Measurements from ENCODE around the gene CCDC195. TPM values are rescaled to one million over a fixed set of nuclear protein-coding genes. Genes with fewer than 3 reads are reported as not detected.

Gene CCDC195
- polyA plus RNA-seq (2013, experiment 1 of 2): not detected
- not detected for polyA plus RNA-seq (2013, experiment 2 of 2)

DNA sequence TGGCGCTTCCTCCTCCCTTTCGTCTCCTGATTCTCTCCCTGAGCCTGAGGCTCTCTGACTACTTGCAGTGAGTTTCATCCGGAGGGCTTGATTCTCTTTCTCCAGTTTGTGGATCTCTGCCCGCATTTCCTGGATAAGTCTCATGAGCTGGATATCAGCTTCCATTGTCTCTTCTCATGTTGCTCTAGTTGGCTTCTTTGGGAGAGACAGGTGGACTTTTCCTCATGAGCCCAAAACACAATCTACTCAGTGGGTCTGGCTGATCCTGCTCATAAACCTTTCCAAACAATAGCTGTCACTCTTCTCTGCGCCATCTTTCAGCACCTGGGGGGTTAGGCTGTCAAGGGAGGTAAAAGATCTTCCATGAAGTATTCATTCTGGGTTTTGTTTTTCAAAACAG, at the start of gene CCDC195:
Gene CCDC195, minus strand, starts transcription at position 165 of the 400 bp plus-strand sequence. Its CDS starts 0 bp downstream, at position 165.
- Histone ChIP-seq H3K4me2 (ENCODE audit: low read length) (no peak within 1 kb of the TSS), H3K27me3 (ENCODE audit: insufficient read depth, low read length, poor library complexity) (no peaks in the 10 kb centered on the region), H2BK120ac (ENCODE audit: low read depth, low read length) (no peak within 1 kb of the TSS), H4K8ac (ENCODE audit: low read depth, low read length) (no peak within 1 kb of the TSS), H2AK5ac (ENCODE audit: low read length) (no peak within 1 kb of the TSS), H3K36me3 (ENCODE audit: control insufficient read depth, insufficient read depth, low read length) (no peaks in the 10 kb centered on the region), H3K56ac (ENCODE audit: low read length) (no peak within 1 kb of the TSS), H2BK5ac (ENCODE audit: low read length) (no peak within 1 kb of the TSS), H4K5ac (ENCODE audit: low read length) (no peak within 1 kb of the TSS), H3K4ac (ENCODE audit: low read depth, low read length) (no peak within 1 kb of the TSS), H3K4me3 (ENCODE audit: low read length) (no peak within 1 kb of the TSS), H3K9ac (ENCODE audit: low read length) (no peak within 1 kb of the TSS), H3K4me1 (ENCODE audit: control insufficient read depth, low read depth, low read length) (no peaks in the 10 kb centered on the region), H3K79me2 (ENCODE audit: control insufficient read depth, insufficient read depth, low read length) (no peaks in the 10 kb centered on the region), H3K18ac (ENCODE audit: low read length) (no peak within 1 kb of the TSS), H3K27ac (ENCODE audit: low read depth, low read length) (no peak within 1 kb of the TSS), H3K23ac (ENCODE audit: low read length) (no peak within 1 kb of the TSS), H3K79me1 (ENCODE audit: low read length) (no peaks in the 10 kb centered on the region), H2BK15ac (replicated peaks; ENCODE audit: low read depth) (no peak within 1 kb of the TSS)
- no CpG with 5 or more reads among the region's 5 CpGs for WGBS (ENCODE audit: extremely low coverage, insufficient coverage, low lambda C conversion rate)
- DNase-seq: no peak

- H3K79me2 ChIP-seq (ENCODE audit: control insufficient read depth, insufficient read depth, low read length): no peaks in the 10 kb centered on the region
- no peak overlapping the region for H3K23ac ChIP-seq (ENCODE audit: low read length)
- H2BK5ac ChIP-seq (ENCODE audit: low read length): no peak overlapping the region
- no peak overlapping the region for H3K4me3 ChIP-seq (ENCODE audit: low read length)
- no peak overlapping the region for H4K8ac ChIP-seq (ENCODE audit: low read depth, low read length)
- no peak overlapping the region for H3K4me2 ChIP-seq (ENCODE audit: low read length)
- no peaks in the 10 kb centered on the region for H3K79me1 ChIP-seq (ENCODE audit: low read length)
- no peaks in the 10 kb centered on the region for H3K27me3 ChIP-seq (ENCODE audit: insufficient read depth, low read length, poor library complexity)
- no peak overlapping the region for H3K9ac ChIP-seq (ENCODE audit: low read length)
- H3K4me1 ChIP-seq (ENCODE audit: control insufficient read depth, low read depth, low read length): no peaks in the 10 kb centered on the region
- no peak overlapping the region for H2AK5ac ChIP-seq (ENCODE audit: low read length)
- no peak overlapping the region for H3K4ac ChIP-seq (ENCODE audit: low read depth, low read length)
- no peak overlapping the region for H3K56ac ChIP-seq (ENCODE audit: low read length)
- no peaks in the 10 kb centered on the region for H3K36me3 ChIP-seq (ENCODE audit: control insufficient read depth, insufficient read depth, low read length)
- no peak overlapping the region for H4K5ac ChIP-seq (ENCODE audit: low read length)
- H2BK15ac ChIP-seq (replicated peaks; ENCODE audit: low read depth): no peak overlapping the region
- no peak for DNase-seq
- no peak overlapping the region for H2BK120ac ChIP-seq (ENCODE audit: low read depth, low read length)
- 100% methylated on average over 1 of the region's 2 CpGs for WGBS (ENCODE audit: extremely low coverage, insufficient coverage, low lambda C conversion rate)
- H3K27ac ChIP-seq (ENCODE audit: low read depth, low read length): no peak overlapping the region
- no peak overlapping the region for H3K18ac ChIP-seq (ENCODE audit: low read length)
Observed at GRCh38 chr2:224764565-224765236, 48.5 kb upstream of the CCDC195 start.

DNA sequence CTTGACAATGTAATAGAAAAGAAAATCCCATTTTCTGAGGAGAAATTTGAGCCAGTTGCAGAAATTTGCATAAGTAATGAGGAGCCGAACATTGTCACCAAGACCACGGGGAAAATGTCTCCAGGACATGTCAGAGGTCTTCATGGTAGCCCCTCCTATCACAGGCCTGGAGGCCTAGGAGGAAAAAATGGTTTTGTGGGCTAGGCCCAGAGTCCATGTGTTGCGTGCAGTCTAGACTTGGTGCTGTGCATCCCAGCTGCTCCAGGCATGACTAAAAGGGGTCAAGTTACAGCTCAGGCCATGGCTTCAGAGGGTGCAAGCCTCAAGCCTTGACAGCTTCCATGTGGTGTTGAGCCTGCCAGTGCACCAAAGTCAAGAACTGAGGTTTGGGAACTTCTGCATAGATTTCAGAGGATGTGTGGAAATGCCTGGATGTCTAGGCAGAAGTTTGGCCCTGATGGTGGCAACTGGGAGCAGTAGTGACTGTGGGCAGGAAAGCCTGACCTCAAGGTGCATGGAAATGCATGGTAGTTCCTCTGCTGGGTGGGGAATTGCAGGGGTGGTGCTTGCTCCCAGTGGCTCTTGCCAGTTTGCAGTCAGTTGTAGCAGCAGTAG, 41.9 kb upstream of the CCDC195 start:
- Histone ChIP-seq H3K4me1 (ENCODE audit: control insufficient read depth, low read depth, low read length) (no peaks in the 10 kb centered on the region), H3K4ac (ENCODE audit: low read depth, low read length) (no peak overlapping the region), H4K8ac (ENCODE audit: low read depth, low read length) (no peak overlapping the region), H3K27me3 (ENCODE audit: insufficient read depth, low read length, poor library complexity) (no peaks in the 10 kb centered on the region), H2BK120ac (ENCODE audit: low read depth, low read length) (no peak overlapping the region), H3K79me1 (ENCODE audit: low read length) (no peaks in the 10 kb centered on the region), H2BK5ac (ENCODE audit: low read length) (no peak overlapping the region), H3K27ac (ENCODE audit: low read depth, low read length) (no peak overlapping the region), H3K36me3 (ENCODE audit: control insufficient read depth, insufficient read depth, low read length) (no peaks in the 10 kb centered on the region), H4K5ac (ENCODE audit: low read length) (no peak overlapping the region), H3K9ac (ENCODE audit: low read length) (no peak overlapping the region), H3K4me2 (ENCODE audit: low read length) (no peak overlapping the region), H2BK15ac (replicated peaks; ENCODE audit: low read depth) (no peak overlapping the region), H3K56ac (ENCODE audit: low read length) (no peak overlapping the region), H2AK5ac (ENCODE audit: low read length) (no peak overlapping the region), H3K79me2 (ENCODE audit: control insufficient read depth, insufficient read depth, low read length) (no peaks in the 10 kb centered on the region), H3K4me3 (ENCODE audit: low read length) (no peak overlapping the region), H3K23ac (ENCODE audit: low read length) (no peak overlapping the region), H3K18ac (ENCODE audit: low read length) (no peak overlapping the region)
- DNase-seq: peak; percentile 4
- no CpG with 5 or more reads among the region's 3 CpGs for WGBS (ENCODE audit: extremely low coverage, insufficient coverage, low lambda C conversion rate)

DNA sequence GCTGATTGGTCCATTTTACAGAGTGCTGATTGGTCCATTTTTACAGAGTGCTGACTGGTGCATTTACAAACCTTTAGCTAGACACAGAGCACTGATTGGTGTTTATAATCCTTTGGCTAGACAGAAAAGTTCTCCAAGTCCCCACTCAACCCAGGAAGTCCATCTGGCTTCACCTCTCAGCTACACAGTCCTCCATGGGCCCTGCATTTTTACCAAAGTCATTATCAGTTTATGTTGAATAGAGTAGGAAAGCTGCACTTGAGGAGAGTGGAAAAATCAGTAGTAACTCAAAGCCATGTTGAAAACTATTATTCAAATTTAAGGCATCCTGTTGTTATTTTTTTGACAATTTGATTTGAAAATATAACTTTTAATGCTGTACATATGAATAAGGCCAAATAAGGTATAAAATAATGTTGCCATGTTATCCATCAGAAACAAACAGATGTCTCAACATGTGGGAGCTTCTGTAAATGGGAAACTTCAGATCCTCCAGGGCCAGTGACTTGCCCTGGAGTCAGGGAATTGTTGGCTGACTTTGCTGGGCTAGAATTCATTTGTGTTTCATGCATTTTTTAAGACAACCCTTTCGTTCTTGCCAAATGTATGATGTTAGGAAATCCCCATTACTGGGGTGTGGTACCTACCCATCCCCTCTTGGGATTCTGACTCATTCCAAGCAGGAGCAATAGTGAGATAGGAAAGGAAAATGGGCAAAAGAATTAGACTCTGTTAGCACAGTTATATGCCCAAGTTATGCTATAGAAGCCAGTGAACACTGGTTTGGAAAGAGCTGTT, 37.8 kb upstream of the CCDC195 start:
- Histone ChIP-seq H2BK15ac (replicated peaks; ENCODE audit: low read depth) (no peak overlapping the region), H3K4me3 (ENCODE audit: low read length) (no peak overlapping the region)
- no CpG with 5 or more reads among the region's 1 CpG for WGBS (ENCODE audit: extremely low coverage, insufficient coverage, low lambda C conversion rate)

GRCh38 chr2:224751996-224752698, 36.0 kb upstream of the CCDC195 start:
- Histone ChIP-seq H3K4me2 (ENCODE audit: low read length) (no peak overlapping the region), H3K56ac (ENCODE audit: low read length) (no peak overlapping the region), H3K4me1 (ENCODE audit: control insufficient read depth, low read depth, low read length) (no peaks in the 10 kb centered on the region), H4K5ac (ENCODE audit: low read length) (no peak overlapping the region), H2AK5ac (ENCODE audit: low read length) (no peak overlapping the region), H4K8ac (ENCODE audit: low read depth, low read length) (no peak overlapping the region), H2BK120ac (ENCODE audit: low read depth, low read length) (no peak overlapping the region), H3K27ac (ENCODE audit: low read depth, low read length) (no peak overlapping the region), H2BK5ac (ENCODE audit: low read length) (no peak overlapping the region), H3K4me3 (ENCODE audit: low read length) (no peak overlapping the region), H3K9ac (ENCODE audit: low read length) (no peak overlapping the region), H2BK15ac (replicated peaks; ENCODE audit: low read depth) (no peak overlapping the region), H3K79me1 (ENCODE audit: low read length) (no peaks in the 10 kb centered on the region), H3K23ac (ENCODE audit: low read length) (no peak overlapping the region), H3K18ac (ENCODE audit: low read length) (no peak overlapping the region), H3K36me3 (ENCODE audit: control insufficient read depth, insufficient read depth, low read length) (no peaks in the 10 kb centered on the region), H3K4ac (ENCODE audit: low read depth, low read length) (no peak overlapping the region), H3K79me2 (ENCODE audit: control insufficient read depth, insufficient read depth, low read length) (no peaks in the 10 kb centered on the region), H3K27me3 (ENCODE audit: insufficient read depth, low read length, poor library complexity) (no peaks in the 10 kb centered on the region)
- DNase-seq: no peak
- no CpG with 5 or more reads among the region's 5 CpGs for WGBS (ENCODE audit: extremely low coverage, insufficient coverage, low lambda C conversion rate)

More for the DNA sequence above, 37.8 kb upstream of the CCDC195 start:
- H3K56ac ChIP-seq (ENCODE audit: low read length): no peak overlapping the region
- no peak overlapping the region for H4K8ac ChIP-seq (ENCODE audit: low read depth, low read length)
- no peak overlapping the region for H3K4ac ChIP-seq (ENCODE audit: low read depth, low read length)
- no peak overlapping the region for H3K9ac ChIP-seq (ENCODE audit: low read length)
- H2BK5ac ChIP-seq (ENCODE audit: low read length): no peak overlapping the region
- no peak overlapping the region for H4K5ac ChIP-seq (ENCODE audit: low read length)
- H3K27me3 ChIP-seq (ENCODE audit: insufficient read depth, low read length, poor library complexity): no peaks in the 10 kb centered on the region
- no peak overlapping the region for H3K18ac ChIP-seq (ENCODE audit: low read length)
- DNase-seq: no peak
- no peaks in the 10 kb centered on the region for H3K36me3 ChIP-seq (ENCODE audit: control insufficient read depth, insufficient read depth, low read length)
- H3K79me1 ChIP-seq (ENCODE audit: low read length): no peaks in the 10 kb centered on the region
- H3K27ac ChIP-seq (ENCODE audit: low read depth, low read length): no peak overlapping the region
- H3K4me2 ChIP-seq (ENCODE audit: low read length): no peak overlapping the region
- H3K4me1 ChIP-seq (ENCODE audit: control insufficient read depth, low read depth, low read length): no peaks in the 10 kb centered on the region
- no peak overlapping the region for H3K23ac ChIP-seq (ENCODE audit: low read length)
- H3K79me2 ChIP-seq (ENCODE audit: control insufficient read depth, insufficient read depth, low read length): no peaks in the 10 kb centered on the region
- H2AK5ac ChIP-seq (ENCODE audit: low read length): no peak overlapping the region
- H2BK120ac ChIP-seq (ENCODE audit: low read depth, low read length): no peak overlapping the region

Data from mesendoderm (in vitro differentiated cells).